Mammary epithelial cell (primary cell): ENCODE data around the gene DGAT2L6.

Experiments used
- CTCF ChIP-seq, 2 donors: IDR thresholded peaks in 1 of 2; conservative IDR thresholded peaks in 1 of 2; 2 replicates each; pipeline ENCODE4 v1.5.1; 2011 to 2012; ENCODE audit warnings: inconsistent platforms in 2 of 2, low read length in 2 of 2, mild to moderate bottlenecking in 2 of 2, control low read depth in 1 of 2, low read depth in 1 of 2; ENCODE audit not compliant: insufficient read depth in 1 of 2; ENCODE audit errors: extremely low read depth in 1 of 2
- EZH2 ChIP-seq: IDR thresholded peaks from 2 replicates; pipeline ENCODE4 v1.6.1; 2012; ENCODE audit warnings: low read length, inconsistent platforms, borderline replicate concordance

DNA sequence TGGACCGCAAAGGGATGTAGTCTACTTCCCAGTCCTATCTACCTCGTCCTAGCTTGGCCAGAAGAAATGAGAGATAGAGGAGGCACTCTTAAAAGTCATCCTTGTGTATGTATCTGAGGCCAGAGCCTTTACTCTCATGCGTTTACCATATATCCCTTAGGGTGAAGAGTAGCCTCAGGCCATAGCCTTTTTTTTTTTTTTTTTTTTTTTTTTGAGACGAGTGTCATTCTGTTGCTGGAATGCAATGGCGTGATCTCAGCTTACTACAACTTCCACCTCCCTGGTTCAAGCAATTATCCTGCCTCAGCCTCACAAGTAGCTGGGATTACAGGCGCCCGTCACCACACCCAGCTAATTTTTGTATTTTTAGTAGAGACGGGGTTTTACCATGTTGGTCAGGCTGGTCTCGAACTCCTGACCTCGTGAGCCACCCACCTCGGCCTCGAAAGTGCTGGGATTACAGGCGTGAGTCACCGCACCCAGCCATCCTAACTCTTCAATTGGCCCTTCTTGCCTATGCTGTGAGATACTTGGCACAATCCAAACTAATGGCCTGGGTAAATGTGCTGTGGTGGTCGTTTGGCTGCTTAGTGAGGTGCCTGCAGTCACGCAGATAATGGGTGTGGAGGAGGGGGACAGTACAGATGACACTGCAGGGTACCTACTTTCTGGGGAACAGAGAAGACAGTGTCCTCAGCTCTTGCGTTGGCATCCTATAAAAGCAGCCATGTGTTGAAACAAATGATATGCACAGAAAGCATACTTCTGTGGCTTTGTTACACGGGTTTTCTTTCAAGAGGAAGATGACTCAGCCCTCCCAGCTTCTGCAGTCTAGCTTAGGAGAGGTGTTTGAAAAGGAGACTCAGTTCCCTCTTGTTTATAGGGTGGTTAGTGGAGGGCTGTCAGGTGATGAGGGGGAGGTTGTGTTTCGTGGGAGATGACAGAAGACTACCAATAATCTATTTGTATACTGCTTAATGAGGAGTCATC is 10.4 kb upstream of the DGAT2L6 start:
- no peak for TF ChIP-seq CTCF (conservative IDR thresholded peaks at IDR 0.05 in 1 of 2, IDR thresholded peaks at IDR 0.05 in 1 of 2; ENCODE audit: extremely low read depth in 1 of 2, insufficient read depth in 1 of 2, low read depth in 1 of 2, low read length in 2 of 2)
- TF ChIP-seq EZH2: no peak
